GM23248 (cell line): ENCODE measurements around the gene ARHGAP26. TPM values are rescaled to one million over a fixed set of nuclear protein-coding genes. Genes with fewer than 3 reads are reported as not detected.

ENCODE experiments used
- DNase-seq: peaks from one replicate; pipeline ENCODE4 v3.0.0-alpha.2; 2015
- H2AFZ ChIP-seq: fragments of 200-600 bp; sonication (generic); 2 replicates; pipeline ENCODE4 v1.6.1; 2016; ENCODE audit warnings: antibody characterized with exemption
- H3F3A ChIP-seq: fragments of 200-600 bp; sonication (generic); 2 replicates; pipeline ENCODE4 v1.6.1; 2016; ENCODE audit warnings: mild to moderate bottlenecking, antibody characterized with exemption, mixed run types; ENCODE audit not compliant: insufficient read depth
- H3K27ac ChIP-seq: fragments of 200-600 bp; sonication (generic); 2 replicates; pipeline ENCODE4 v1.5.1; 2016; ENCODE audit warnings: mild to moderate bottlenecking
- H3K27me3 ChIP-seq: fragments of 200-600 bp; sonication (generic); replicated peaks from 2 replicates; pipeline ENCODE4 v1.6.1; 2016; ENCODE audit warnings: mild to moderate bottlenecking; ENCODE audit not compliant: insufficient read depth
- H3K36me3 ChIP-seq: fragments of 200-600 bp; sonication (generic); 2 replicates; pipeline ENCODE4 v1.6.1; 2016; ENCODE audit warnings: low read depth, mild to moderate bottlenecking
- H3K4me1 ChIP-seq: fragments of 200-600 bp; sonication (generic); 2 replicates; pipeline ENCODE4 v1.6.1; 2016; ENCODE audit warnings: mild to moderate bottlenecking; ENCODE audit not compliant: insufficient read depth
- H3K4me2 ChIP-seq: fragments of 200-600 bp; sonication (generic); one replicate; pipeline ENCODE4 v1.6.1; 2016; ENCODE audit warnings: mild to moderate bottlenecking; ENCODE audit not compliant: unreplicated experiment
- H3K4me3 ChIP-seq: fragments of 200-600 bp; sonication (generic); 2 replicates; pipeline ENCODE4 v1.5.1; 2016; ENCODE audit warnings: mild to moderate bottlenecking
- H3K79me2 ChIP-seq: fragments of 200-600 bp; sonication (generic); 2 replicates; pipeline ENCODE4 v1.6.1; 2016; ENCODE audit warnings: mild to moderate bottlenecking; ENCODE audit not compliant: insufficient read depth
- H3K9ac ChIP-seq: fragments of 200-600 bp; sonication (generic); 2 replicates; pipeline ENCODE4 v1.6.1; 2016; ENCODE audit warnings: mild to moderate bottlenecking
- H3K9me2 ChIP-seq: fragments of 200-600 bp; sonication (generic); 2 replicates; pipeline ENCODE4 v1.6.1; 2016; ENCODE audit warnings: mixed run types, mild to moderate bottlenecking, moderate library complexity; ENCODE audit not compliant: insufficient read depth
- H3K9me3 ChIP-seq: fragments of 200-600 bp; sonication (generic); one replicate; pipeline ENCODE4 v1.6.1; 2017; ENCODE audit warnings: low read depth
- H4K20me1 ChIP-seq: fragments of 200-600 bp; sonication (generic); 2 replicates; pipeline ENCODE4 v1.6.0; 2016; ENCODE audit not compliant: insufficient read depth
- EZH2 ChIP-seq: fragments of 200-600 bp; sonication (generic); IDR thresholded peaks from 2 replicates; pipeline ENCODE4 v1.6.1; 2018; ENCODE audit warnings: antibody characterized with exemption, mild to moderate bottlenecking; ENCODE audit not compliant: insufficient read depth, poor library complexity, severe bottlenecking
- EZH2phosphoT487 ChIP-seq: fragments of 200-600 bp; sonication (generic); IDR thresholded peaks from 2 replicates; pipeline ENCODE4 v1.6.1; 2018; ENCODE audit warnings: antibody characterized with exemption, moderate library complexity, mild to moderate bottlenecking, low read depth; ENCODE audit not compliant: insufficient read depth
- WGBS, 2 experiments: methylation state at CpG; one replicate each; pipeline ENCODE4 v1.1.6; 2015 to 2017; ENCODE audit warnings: low lambda C conversion rate in 2 of 2, low coverage in 1 of 2; ENCODE audit errors: missing lambda C conversion rate in 2 of 2; 5-methylcytosine and 5-hydroxymethylcytosine counted together
- in situ Hi-C: fragments of 300-500 bp; cut with MboI; formaldehyde crosslinking; loops from 2 replicates; pipeline ENCODE4 v1.15.0; 2020
- polyA plus RNA-seq: library from polyadenylated mRNA; unstranded; fragments of >200 nt; fragmentation: Nextera tagmentation; extraction: Ambion mirVana; gene quantifications from 2 replicates; pipeline ENCODE4 v1.2.1, GENCODE V29; 2016
- total RNA-seq: library from RNA; depleted of rRNA; stranded (reverse); fragments of >200 nt; shearing (Covaris generic); gene quantifications from 2 replicates; pipeline ENCODE4 v1.2.3, GENCODE V29; 2014

ARHGAP26 gene
- total and polyA plus RNA-seq, 2 experiments from 2014 or later, result 1.6 to 1.7 TPM

GRCh38 chr5:143124593-143124992 is 354.4 kb downstream of the ARHGAP26 start:
- in situ Hi-C loops, result no loop called here
- H3K27ac ChIP-seq, result no peak overlapping the region
- H2AFZ ChIP-seq, result no peak overlapping the region
- H3K9ac ChIP-seq, result no peak overlapping the region
- WGBS, 2 experiments, result 91 to 100% methylated on average over 3 of the region's 3 CpGs
- TF ChIP-seq EZH2phosphoT487, result no peak
- no peak for TF ChIP-seq EZH2
- no peak for DNase-seq
- 0 out of 2 replicates have a peak, but pooled peaks cover 6% of the 10 kb centered on the region for H3K4me1 ChIP-seq
- H3K4me3 ChIP-seq, result no peak overlapping the region
- H3K9me2 ChIP-seq, result no peaks in the 10 kb centered on the region
- H3K79me2 ChIP-seq, result no peaks in the 10 kb centered on the region
- no peaks in the 10 kb centered on the region for H4K20me1 ChIP-seq
- H3K36me3 ChIP-seq, result no peaks in the 10 kb centered on the region
- H3K27me3 ChIP-seq, result no peaks in the 10 kb centered on the region
- H3F3A ChIP-seq, result no peaks in the 10 kb centered on the region
- no peak overlapping the region for H3K4me2 ChIP-seq
- H3K9me3 ChIP-seq, result no peaks in the 10 kb centered on the region

- no peaks in the 10 kb centered on the region for H3K9me3 ChIP-seq
- no peaks in the 10 kb centered on the region for H3K27me3 ChIP-seq
- H3K4me3 ChIP-seq, result no peak overlapping the region
- no peak overlapping the region for H2AFZ ChIP-seq
- H3K36me3 ChIP-seq, result no peaks in the 10 kb centered on the region
- H3K9me2 ChIP-seq, result no peaks in the 10 kb centered on the region
- in situ Hi-C loops, result no loop called here
- H3K27ac ChIP-seq, result no peak overlapping the region
- H3F3A ChIP-seq, result no peaks in the 10 kb centered on the region
- H3K79me2 ChIP-seq, result no peaks in the 10 kb centered on the region
- H3K4me1 ChIP-seq, result 0 out of 2 replicates have a peak, but pooled peaks cover 6% of the 10 kb centered on the region
- WGBS, 2 experiments, result 85% methylated on average over 3 of the region's 3 CpGs
- no peak overlapping the region for H3K9ac ChIP-seq
- no peaks in the 10 kb centered on the region for H4K20me1 ChIP-seq
- TF ChIP-seq EZH2phosphoT487, result no peak
- no peak for TF ChIP-seq EZH2
- DNase-seq, result no peak
- H3K4me2 ChIP-seq, result no peak overlapping the region
Observed at GRCh38 chr5:143126174-143127019, 356.2 kb downstream of the ARHGAP26 start.

GRCh38 chr5:143128412-143129071 is 358.4 kb downstream of the ARHGAP26 start:
- in situ Hi-C loops, result no loop called here
- DNase-seq, result no peak
- Histone ChIP-seq H3K4me3 (no peak overlapping the region), H3K9ac (no peak overlapping the region), H3K27me3 (no peaks in the 10 kb centered on the region), H3K27ac (no peak overlapping the region), H4K20me1 (no peaks in the 10 kb centered on the region), H3F3A (no peaks in the 10 kb centered on the region), H3K36me3 (no peaks in the 10 kb centered on the region), H3K9me3 (no peaks in the 10 kb centered on the region), H3K4me2 (no peak overlapping the region), H3K4me1 (0 out of 2 replicates have a peak, but pooled peaks cover 6% of the 10 kb centered on the region), H3K79me2 (no peaks in the 10 kb centered on the region), H3K9me2 (no peaks in the 10 kb centered on the region), H2AFZ (no peak overlapping the region)
- 48 to 65% methylated on average over 7 of the region's 7 CpGs for WGBS, 2 experiments
- TF ChIP-seq EZH2, result no peak
- TF ChIP-seq EZH2phosphoT487, result no peak

GRCh38 chr5:143129203-143129602 is 359.0 kb downstream of the ARHGAP26 start:
- no peaks in the 10 kb centered on the region for H3F3A ChIP-seq
- no peak overlapping the region for H3K4me3 ChIP-seq
- WGBS, 2 experiments, result 86 to 93% methylated on average over 3 of the region's 3 CpGs

More at GRCh38 chr5:143129203-143129602, 359.0 kb downstream of the ARHGAP26 start:
- DNase-seq, result no peak
- in situ Hi-C loops, result no loop called here
- no peak overlapping the region for H2AFZ ChIP-seq
- no peak overlapping the region for H3K4me2 ChIP-seq
- H3K9me3 ChIP-seq, result no peaks in the 10 kb centered on the region
- H3K79me2 ChIP-seq, result no peaks in the 10 kb centered on the region
- H3K27me3 ChIP-seq, result no peaks in the 10 kb centered on the region
- H3K9ac ChIP-seq, result no peak overlapping the region
- no peaks in the 10 kb centered on the region for H4K20me1 ChIP-seq
- 0 out of 2 replicates have a peak, but pooled peaks cover 6% of the 10 kb centered on the region for H3K4me1 ChIP-seq
- no peaks in the 10 kb centered on the region for H3K36me3 ChIP-seq
- TF ChIP-seq EZH2phosphoT487 (no peak), EZH2 (no peak)
- H3K9me2 ChIP-seq, result no peaks in the 10 kb centered on the region
- no peak overlapping the region for H3K27ac ChIP-seq
